Coronary artery (tissue), 2 donors: ENCODE measurements around the gene HEATR1.
"Not testable (repeated sequence)": the region's sequence is repeated elsewhere in the genome, so short reads cannot be mapped to it uniquely, and the experiment has no call there.

Source experiments
- DNase-seq: peaks from one replicate; pipeline ENCODE4 v3.0.0-alpha.2; 2017; ENCODE audit warnings: low spot score
- H3K27ac ChIP-seq, 2 donors: fragments of 200-600 bp; sonication (generic); one replicate each; pipeline ENCODE4 v1.5.1; 2016 to 2019
- H3K4me3 ChIP-seq: fragments of 200-600 bp; sonication (generic); 2 replicates; pipeline ENCODE4 v1.5.1; 2016; ENCODE audit warnings: mild to moderate bottlenecking, moderate library complexity
- CTCF ChIP-seq: fragments of 200-600 bp; sonication (generic); IDR thresholded peaks from one replicate; pipeline ENCODE4 v1.5.1; 2019; ENCODE audit warnings: antibody characterized with exemption

The HEATR1 gene

DNA sequence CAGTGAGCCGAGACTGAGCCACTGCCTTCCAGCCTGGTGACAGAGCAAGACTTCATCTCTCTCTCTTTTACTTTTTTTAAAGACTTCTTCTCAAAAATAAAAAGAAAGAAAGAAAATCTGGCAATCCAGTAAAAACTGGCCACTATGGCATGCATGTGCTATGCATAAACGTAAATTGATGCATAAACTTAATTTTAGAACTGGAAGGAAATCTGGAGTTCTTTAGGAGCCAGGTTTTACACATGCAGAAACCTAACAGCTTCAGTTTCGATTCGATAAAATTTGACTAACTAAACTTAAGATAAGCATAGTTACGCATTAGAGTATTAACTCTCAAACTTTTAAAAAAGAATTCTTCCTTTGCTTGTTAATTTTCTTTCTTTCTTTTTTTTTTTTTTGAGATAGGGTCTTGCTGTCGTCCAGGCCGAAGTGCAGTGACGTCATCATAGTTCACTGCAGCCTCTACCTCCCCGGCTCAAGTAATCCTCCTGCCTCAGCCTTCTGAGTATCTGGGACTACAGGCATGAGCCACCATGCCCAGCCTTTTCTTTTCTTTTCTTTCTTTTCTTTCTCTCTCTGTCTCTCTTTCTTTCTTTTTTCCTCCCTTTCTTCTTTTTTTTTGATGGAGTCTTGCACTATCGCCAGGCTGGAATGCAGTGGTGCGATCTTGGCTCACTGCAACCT is 92.4 kb downstream of the HEATR1 start:
- DNase-seq, result no peak
- no peak for TF ChIP-seq CTCF
- H3K4me3 ChIP-seq, result no peak overlapping the region
- H3K27ac ChIP-seq, result no peak overlapping the region

DNA sequence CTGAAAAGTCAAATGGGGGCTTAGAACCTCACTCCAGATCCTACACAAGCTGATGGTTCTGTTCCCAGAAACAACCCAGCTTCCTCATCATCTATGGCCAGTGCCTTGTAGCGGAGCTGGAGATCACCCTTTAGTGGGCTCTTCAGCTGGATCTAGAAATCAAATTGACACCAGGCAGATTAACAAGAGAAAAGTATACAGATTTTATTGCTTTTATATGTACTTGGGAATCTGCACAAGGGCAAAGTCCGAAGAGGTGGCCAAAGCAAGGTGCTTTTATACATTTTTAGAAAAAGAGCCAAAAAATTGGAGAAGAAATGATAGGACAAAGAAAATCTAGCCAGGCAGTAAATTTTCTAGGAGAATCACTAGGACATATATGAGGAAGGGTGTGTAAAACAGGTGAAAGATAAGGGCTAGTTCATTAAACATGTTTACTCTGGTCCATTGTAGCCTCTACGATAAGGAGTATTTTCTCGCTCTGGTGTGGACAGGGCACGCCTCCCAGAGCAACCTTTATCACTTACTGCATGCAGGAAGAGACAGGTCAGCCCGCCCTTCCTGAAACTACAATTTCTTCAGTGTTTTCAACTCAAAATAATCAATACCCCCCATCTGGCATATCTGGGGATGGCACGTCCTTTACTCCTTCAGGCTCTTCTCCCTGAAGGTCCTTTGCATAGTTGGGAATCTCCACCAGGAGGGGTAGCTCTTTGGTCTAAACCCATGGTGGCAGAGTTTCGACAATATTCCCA is 94.5 kb downstream of the HEATR1 start:
- DNase-seq, result no peak
- H3K27ac ChIP-seq, result no peak overlapping the region
- no peak overlapping the region for H3K4me3 ChIP-seq
- TF ChIP-seq CTCF, result no peak

GRCh38 chr1:236509203-236509602 is 95.1 kb downstream of the HEATR1 start:
- Histone ChIP-seq H3K27ac (no peak overlapping the region), H3K4me3 (no peak overlapping the region)
- TF ChIP-seq CTCF, result no peak
- DNase-seq, result no peak

DNA sequence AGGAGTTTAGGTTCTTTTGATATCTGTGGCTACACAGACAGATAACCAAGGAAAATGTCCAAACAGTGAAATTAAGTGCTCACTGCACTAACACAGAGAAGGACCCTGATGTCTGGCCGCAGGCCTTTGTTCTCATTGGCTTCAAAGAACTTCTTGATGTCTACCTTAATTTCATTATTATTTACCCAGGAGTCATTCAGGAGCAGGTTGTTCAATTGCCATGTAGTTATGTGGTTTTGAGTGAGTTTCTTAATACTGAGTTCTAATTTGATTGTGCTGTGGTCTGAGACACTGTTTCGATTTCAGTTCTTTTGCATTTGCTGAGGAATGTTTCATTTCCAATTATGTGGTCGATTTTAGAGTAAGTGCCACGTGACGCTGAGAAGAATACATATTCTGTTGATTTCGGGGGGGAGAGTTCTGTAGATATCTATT is 95.7 kb downstream of the HEATR1 start:
- no peak for DNase-seq
- no peak overlapping the region for H3K4me3 ChIP-seq
- H3K27ac ChIP-seq, result no peak overlapping the region
- TF ChIP-seq CTCF, result no peak

- peak overlapping the region; percentile 2 for H3K4me3 ChIP-seq
- no peak for TF ChIP-seq CTCF
- H3K27ac ChIP-seq, result peak overlapping the region in 1 of 2 donors; percentile 74
- no peak for DNase-seq
These were observed 97.2 kb downstream of the HEATR1 start for GRCh38 chr1:236507022-236507700.

- not testable (repeated sequence) for H3K27ac ChIP-seq, H3K4me3 ChIP-seq, DNase-seq
These were observed 100.0 kb downstream of the HEATR1 start for GRCh38 chr1:236504338-236504737.

- TF ChIP-seq CTCF, result no peak
- Histone ChIP-seq H3K4me3 (peak overlapping the region; percentile 66), H3K27ac (peak overlapping the region; percentile 26 to 72)
- no peak for DNase-seq
These were observed 101.2 kb downstream of the HEATR1 start for GRCh38 chr1:236502972-236503639.
